ENCODE data around the gene AFM. TPM values are rescaled to one million over a fixed set of nuclear protein-coding genes. Genes with fewer than 3 reads are reported as not detected.

Gene AFM
- total and polyA plus RNA-seq, 4 donors = 0.09 TPM; not detected in 3

DNA sequence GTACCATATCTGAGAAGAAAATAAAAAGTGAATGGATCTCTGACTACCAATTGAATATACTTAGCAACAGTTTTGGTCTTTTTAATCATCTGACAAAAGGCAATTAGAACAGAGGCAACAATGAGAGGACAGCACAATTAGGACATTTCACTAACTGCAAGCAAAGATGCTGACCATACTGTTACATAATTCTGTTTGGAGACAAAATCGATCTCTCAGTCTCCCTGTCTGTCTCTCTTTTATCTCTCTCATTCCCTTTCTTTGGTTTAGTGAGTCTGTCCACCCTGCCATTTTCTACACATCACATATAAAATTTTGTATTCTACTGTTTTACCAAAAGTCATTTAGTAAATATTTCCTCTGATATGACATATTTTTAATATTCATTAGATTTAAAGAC is 2.2 kb upstream of the AFM start:
- TF ChIP-seq, protein P1, sequence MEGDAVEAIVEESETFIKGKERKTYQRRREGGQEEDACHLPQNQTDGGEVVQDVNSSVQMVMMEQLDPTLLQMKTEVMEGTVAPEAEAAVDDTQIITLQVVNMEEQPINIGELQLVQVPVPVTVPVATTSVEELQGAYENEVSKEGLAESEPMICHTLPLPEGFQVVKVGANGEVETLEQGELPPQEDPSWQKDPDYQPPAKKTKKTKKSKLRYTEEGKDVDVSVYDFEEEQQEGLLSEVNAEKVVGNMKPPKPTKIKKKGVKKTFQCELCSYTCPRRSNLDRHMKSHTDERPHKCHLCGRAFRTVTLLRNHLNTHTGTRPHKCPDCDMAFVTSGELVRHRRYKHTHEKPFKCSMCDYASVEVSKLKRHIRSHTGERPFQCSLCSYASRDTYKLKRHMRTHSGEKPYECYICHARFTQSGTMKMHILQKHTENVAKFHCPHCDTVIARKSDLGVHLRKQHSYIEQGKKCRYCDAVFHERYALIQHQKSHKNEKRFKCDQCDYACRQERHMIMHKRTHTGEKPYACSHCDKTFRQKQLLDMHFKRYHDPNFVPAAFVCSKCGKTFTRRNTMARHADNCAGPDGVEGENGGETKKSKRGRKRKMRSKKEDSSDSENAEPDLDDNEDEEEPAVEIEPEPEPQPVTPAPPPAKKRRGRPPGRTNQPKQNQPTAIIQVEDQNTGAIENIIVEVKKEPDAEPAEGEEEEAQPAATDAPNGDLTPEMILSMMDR (IDR thresholded peaks at IDR 0.05; ENCODE audit: control extremely low read depth, extremely low read depth) = no peak
- H3K9me3 ChIP-seq (ENCODE audit: control insufficient read depth in 4 of 4, insufficient read depth in 3 of 4, low read length in 3 of 4) = peaks cover 0 to 8% (median 3%) of the 10 kb centered on the region in 4 donors
- no peaks in the 10 kb centered on the region for H3K4me1 ChIP-seq (ENCODE audit: control insufficient read depth in 5 of 5, insufficient read depth in 5 of 5, low read length in 5 of 5)
- no peaks in the 10 kb centered on the region for H3K27me3 ChIP-seq (ENCODE audit: control insufficient read depth in 3 of 3, insufficient read depth in 3 of 3, low read length in 2 of 3)
- H3K27ac ChIP-seq (ENCODE audit: low read depth in 1 of 2, low read length in 1 of 2) = no peak overlapping the region
- no peak for ATAC-seq (ENCODE audit: insufficient read depth, low FRiP score)
- no peaks in the 10 kb centered on the region for H3K36me3 ChIP-seq (ENCODE audit: control insufficient read depth in 4 of 4, insufficient read depth in 4 of 4, low read length in 4 of 4)
- DNase-seq = no peak
- H3K4me3 ChIP-seq = no peak overlapping the region
- 89 to 90% methylated on average over 1 of the region's 1 CpG for whole genome bisulfite sequencing, 2 donors
- H3K9ac ChIP-seq (ENCODE audit: insufficient read depth in 1 of 2, low read length in 2 of 2) = no peak overlapping the region

DNA sequence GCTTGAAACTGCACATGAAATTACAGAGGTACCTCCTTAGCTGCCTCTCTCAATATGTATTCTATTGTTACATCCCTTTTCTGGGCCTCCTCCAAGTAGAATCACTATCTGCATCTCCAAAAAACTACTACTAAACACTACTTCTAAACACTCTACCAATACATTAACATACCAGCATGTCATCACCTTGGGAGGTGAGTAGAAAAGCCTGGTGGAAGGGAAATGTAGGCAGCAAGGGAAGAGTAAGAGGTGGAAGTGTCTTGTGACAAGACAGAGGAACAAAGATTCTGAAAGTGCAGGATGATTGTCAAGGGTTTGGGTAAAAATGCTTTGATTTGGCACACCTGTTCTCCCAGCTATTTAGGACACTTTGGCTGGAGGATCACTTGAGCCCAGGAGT is 3.5 kb downstream of the AFM start:
- H3K4me1 ChIP-seq (ENCODE audit: control insufficient read depth in 5 of 5, insufficient read depth in 5 of 5, low read length in 5 of 5) = no peaks in the 10 kb centered on the region
- no peaks in the 10 kb centered on the region for H3K9me3 ChIP-seq (ENCODE audit: control insufficient read depth in 4 of 4, insufficient read depth in 3 of 4, low read length in 3 of 4)
- no peaks in the 10 kb centered on the region for H3K27me3 ChIP-seq (ENCODE audit: control insufficient read depth in 3 of 3, insufficient read depth in 3 of 3, low read length in 2 of 3)
- H3K36me3 ChIP-seq (ENCODE audit: control insufficient read depth in 4 of 4, insufficient read depth in 4 of 4, low read length in 4 of 4) = no peaks in the 10 kb centered on the region
- H3K4me3 ChIP-seq = no peak overlapping the region
- H3K9ac ChIP-seq (ENCODE audit: insufficient read depth in 1 of 2, low read length in 2 of 2) = no peak overlapping the region
- no peak for ATAC-seq (ENCODE audit: insufficient read depth, low FRiP score)
- no peak overlapping the region for H3K27ac ChIP-seq (ENCODE audit: low read depth in 1 of 2, low read length in 1 of 2)
- no peak for DNase-seq
- TF ChIP-seq, protein P1 (IDR thresholded peaks at IDR 0.05; ENCODE audit: control extremely low read depth, extremely low read depth) = no peak

DNA sequence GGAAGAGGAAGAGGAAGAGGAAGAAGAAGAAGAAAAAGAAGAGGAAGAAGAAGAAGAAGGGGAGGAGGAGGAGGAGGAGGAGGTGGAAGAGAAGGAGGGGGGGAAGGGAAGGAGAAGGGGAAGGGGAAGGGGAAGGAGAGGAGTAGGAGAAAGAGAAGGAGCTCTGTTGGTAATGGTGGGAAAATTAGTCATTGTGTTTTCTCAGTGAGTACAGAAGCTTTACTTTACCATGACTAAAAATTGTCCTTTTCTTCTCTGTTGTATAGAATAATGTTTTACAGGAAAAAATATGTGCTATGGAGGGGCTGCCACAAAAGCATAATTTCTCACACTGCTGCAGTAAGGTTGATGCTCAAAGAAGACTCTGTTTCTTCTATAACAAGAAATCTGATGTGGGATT is 4.1 kb downstream of the AFM start:
- H3K9ac ChIP-seq (ENCODE audit: insufficient read depth in 1 of 2, low read length in 2 of 2) = no peak overlapping the region
- no peak overlapping the region for H3K4me3 ChIP-seq
- DNase-seq (no peak), ATAC-seq (ENCODE audit: insufficient read depth, low FRiP score) (no peak)
- no peaks in the 10 kb centered on the region for H3K27me3 ChIP-seq (ENCODE audit: control insufficient read depth in 3 of 3, insufficient read depth in 3 of 3, low read length in 2 of 3)
- no peaks in the 10 kb centered on the region for H3K9me3 ChIP-seq (ENCODE audit: control insufficient read depth in 4 of 4, insufficient read depth in 3 of 4, low read length in 3 of 4)
- H3K36me3 ChIP-seq (ENCODE audit: control insufficient read depth in 4 of 4, insufficient read depth in 4 of 4, low read length in 4 of 4) = no peaks in the 10 kb centered on the region
- no peaks in the 10 kb centered on the region for H3K4me1 ChIP-seq (ENCODE audit: control insufficient read depth in 5 of 5, insufficient read depth in 5 of 5, low read length in 5 of 5)
- TF ChIP-seq, protein P1 (IDR thresholded peaks at IDR 0.05; ENCODE audit: control extremely low read depth, extremely low read depth) = no peak
- no peak overlapping the region for H3K27ac ChIP-seq (ENCODE audit: low read depth in 1 of 2, low read length in 1 of 2)

DNA sequence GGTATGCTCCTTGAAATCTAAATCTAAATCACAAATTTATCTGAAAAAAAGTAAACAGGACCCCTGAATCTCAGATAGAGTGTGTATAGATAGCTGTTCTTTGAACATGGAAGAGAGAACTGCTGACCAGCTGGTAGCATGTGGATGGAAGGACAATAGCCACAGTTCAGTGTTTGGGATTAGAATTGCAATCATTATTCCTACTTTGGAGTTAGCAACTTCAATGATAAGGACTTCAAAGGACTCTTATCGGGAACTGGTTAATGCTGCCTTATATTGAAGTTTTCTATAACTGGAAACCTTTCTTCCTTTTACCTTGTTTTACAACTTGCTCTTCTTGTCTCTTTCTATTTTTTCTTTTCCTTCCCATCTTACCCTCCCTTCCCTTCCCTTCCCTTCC is 5.0 kb downstream of the AFM start:
- 44 to 70% methylated on average over 1 of the region's 1 CpG for WGBS, 2 donors
- H3K27ac ChIP-seq (ENCODE audit: low read depth in 1 of 2, low read length in 1 of 2) = no peak overlapping the region
- H3K36me3 ChIP-seq (ENCODE audit: control insufficient read depth in 4 of 4, insufficient read depth in 4 of 4, low read length in 4 of 4) = no peaks in the 10 kb centered on the region
- no peak overlapping the region for H3K4me3 ChIP-seq
- no peak for DNase-seq
- no peak for ATAC-seq (ENCODE audit: insufficient read depth, low FRiP score)
- no peaks in the 10 kb centered on the region for H3K9me3 ChIP-seq (ENCODE audit: control insufficient read depth in 4 of 4, insufficient read depth in 3 of 4, low read length in 3 of 4)
- H3K4me1 ChIP-seq (ENCODE audit: control insufficient read depth in 5 of 5, insufficient read depth in 5 of 5, low read length in 5 of 5) = no peaks in the 10 kb centered on the region
- no peaks in the 10 kb centered on the region for H3K27me3 ChIP-seq (ENCODE audit: control insufficient read depth in 3 of 3, insufficient read depth in 3 of 3, low read length in 2 of 3)
- TF ChIP-seq, protein P1 (IDR thresholded peaks at IDR 0.05; ENCODE audit: control extremely low read depth, extremely low read depth) = no peak
- H3K9ac ChIP-seq (ENCODE audit: insufficient read depth in 1 of 2, low read length in 2 of 2) = no peak overlapping the region

Measured in lung (tissue), 12 donors.